Kidney epithelial cell (primary cell): ENCODE data around the gene WSCD1. TPM values are rescaled to one million over a fixed set of nuclear protein-coding genes. Genes with fewer than 3 reads are reported as not detected.

ENCODE experiments used
- DNase-seq: peaks from one replicate; pipeline ENCODE4 v3.0.0-alpha.2; 2010; ENCODE audit warnings: low read depth
- H3K27me3 ChIP-seq: 2 replicates; pipeline ENCODE4 v1.6.0; 2011; ENCODE audit warnings: low read length; ENCODE audit not compliant: control insufficient read depth, insufficient read depth
- H3K36me3 ChIP-seq: 2 replicates; pipeline ENCODE4 v1.5.1; 2011; ENCODE audit warnings: low read length; ENCODE audit not compliant: control insufficient read depth, insufficient read depth
- H3K4me3 ChIP-seq: 2 replicates; pipeline ENCODE4 v1.5.1; 2011; ENCODE audit warnings: low read depth, mild to moderate bottlenecking, control low read depth, low read length
- CTCF ChIP-seq: IDR thresholded peaks from 2 replicates; pipeline ENCODE4 v1.5.1; 2011; ENCODE audit warnings: mild to moderate bottlenecking, moderate library complexity, low read length, control low read depth, inconsistent platforms; ENCODE audit not compliant: insufficient read depth, poor library complexity, severe bottlenecking
- total RNA-seq: library from RNA; depleted of rRNA; stranded (reverse); fragments of >200 nt; gene quantifications from 2 replicates; pipeline ENCODE4 v1.2.3, GENCODE V29; 2015

Gene WSCD1
- total RNA-seq, 1 donor from 2014 or later: 21.4 TPM

- no peak for TF ChIP-seq CTCF
- Histone ChIP-seq H3K36me3 (no peaks in the 10 kb centered on the region), H3K4me3 (no peak overlapping the region), H3K27me3 (no peaks in the 10 kb centered on the region)
- DNase-seq: no peak
These were observed 42.7 kb upstream of the WSCD1 start for GRCh38 chr17:6027342-6028024.

DNA sequence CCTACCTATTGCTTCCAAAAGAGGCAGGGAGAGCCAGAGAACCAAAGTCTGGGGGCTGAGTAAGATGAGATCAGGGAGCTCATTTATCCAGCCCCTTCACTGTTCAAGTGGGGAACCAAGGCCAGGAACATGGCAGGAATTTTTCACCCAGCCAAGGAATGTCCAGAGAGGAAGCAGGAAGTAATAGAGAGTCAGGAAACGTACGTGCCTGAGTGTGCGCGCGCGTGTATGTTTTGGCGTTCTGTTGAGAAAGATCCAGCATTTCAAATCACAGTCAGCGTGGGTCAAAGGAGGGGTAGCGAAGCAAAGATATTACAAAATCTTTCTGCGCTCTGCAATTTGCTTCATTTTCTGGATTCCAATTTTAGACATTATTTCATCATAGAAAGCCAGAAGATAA lies 41.9 kb upstream of the WSCD1 start:
- Histone ChIP-seq H3K36me3 (no peaks in the 10 kb centered on the region), H3K27me3 (no peaks in the 10 kb centered on the region), H3K4me3 (no peak overlapping the region)
- no peak for TF ChIP-seq CTCF
- DNase-seq: no peak

DNA sequence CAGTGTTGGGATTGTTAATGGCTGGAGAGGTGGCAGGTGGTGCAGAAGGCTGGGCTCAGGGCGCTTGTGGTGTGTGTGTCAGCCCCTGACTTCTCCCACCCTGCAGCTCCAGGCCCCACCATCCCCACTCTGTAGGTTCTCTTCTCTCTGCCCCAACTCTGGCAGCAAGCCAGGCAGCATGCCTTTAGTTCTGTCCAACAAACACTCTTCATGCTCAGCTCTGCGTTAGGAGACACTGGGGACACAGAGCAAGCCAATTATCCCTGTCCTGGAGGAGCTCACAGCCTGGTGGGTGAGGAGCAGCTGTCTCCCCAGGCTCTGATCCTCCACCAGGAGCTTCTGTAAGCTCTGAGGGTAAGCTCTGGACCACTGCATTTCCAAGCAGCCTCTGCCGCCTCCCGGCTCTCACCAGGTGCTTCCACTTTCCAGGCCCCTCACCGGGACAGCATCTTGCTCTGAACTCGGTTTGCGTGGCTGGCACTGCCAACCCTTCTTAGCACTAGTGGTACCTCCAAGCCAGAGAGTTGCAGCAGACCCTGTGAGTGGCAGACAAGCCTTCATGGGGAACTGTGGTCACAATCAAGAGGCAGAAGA lies 34.3 kb upstream of the WSCD1 start:
- no peaks in the 10 kb centered on the region for H3K27me3 ChIP-seq
- H3K36me3 ChIP-seq: no peaks in the 10 kb centered on the region
- no peak for DNase-seq
- no peak overlapping the region for H3K4me3 ChIP-seq
- no peak for TF ChIP-seq CTCF

GRCh38 chr17:6040504-6040903 lies 29.7 kb upstream of the WSCD1 start:
- H3K36me3 ChIP-seq: no peaks in the 10 kb centered on the region
- no peaks in the 10 kb centered on the region for H3K27me3 ChIP-seq
- TF ChIP-seq CTCF: no peak
- no peak for DNase-seq
- H3K4me3 ChIP-seq: no peak overlapping the region

DNA sequence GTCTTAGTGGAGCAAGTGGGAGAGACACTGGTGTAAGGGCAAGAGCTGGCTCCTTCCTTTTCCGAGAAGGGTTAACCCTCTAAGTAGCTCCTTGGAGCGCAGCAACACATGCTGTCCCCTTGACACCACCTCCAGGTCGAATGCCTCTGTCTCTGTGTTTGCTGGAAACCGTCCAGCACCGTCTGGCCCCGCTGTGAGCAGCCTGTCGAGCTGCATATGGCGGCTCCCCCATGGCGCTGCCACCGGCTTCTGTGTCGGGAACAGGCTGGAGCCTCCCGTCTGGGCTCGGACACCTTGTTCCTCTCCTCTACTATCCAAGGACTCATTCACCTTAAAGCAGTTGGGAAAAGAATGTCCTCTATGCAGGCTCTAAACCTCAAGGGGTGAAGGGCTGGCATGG lies 28.9 kb upstream of the WSCD1 start:
- no peak for TF ChIP-seq CTCF
- H3K4me3 ChIP-seq: no peak overlapping the region
- H3K27me3 ChIP-seq: no peaks in the 10 kb centered on the region
- DNase-seq: no peak
- H3K36me3 ChIP-seq: no peaks in the 10 kb centered on the region

- no peak overlapping the region for H3K4me3 ChIP-seq
- no peak for TF ChIP-seq CTCF
- DNase-seq: no peak
- H3K36me3 ChIP-seq: no peaks in the 10 kb centered on the region
- H3K27me3 ChIP-seq: no peaks in the 10 kb centered on the region
These were observed 26.8 kb upstream of the WSCD1 start for GRCh38 chr17:6043405-6043804.
